Choroid plexus epithelial cell (primary cell): ENCODE measurements around the gene LMBR1.

ENCODE experiments used
- DNase-seq: peaks from one replicate; pipeline ENCODE4 v3.0.0-alpha.2; 2010; ENCODE audit warnings: low read depth
- H3K4me3 ChIP-seq: 2 replicates; pipeline ENCODE4 v1.5.1; 2011; ENCODE audit warnings: low read depth, mild to moderate bottlenecking, control low read depth, low read length, moderate library complexity
- TF ChIP-seq, protein P1 (sequence below): conservative IDR thresholded peaks from 2 replicates; pipeline ENCODE4 v1.5.1; 2011; ENCODE audit warnings: low read depth, mild to moderate bottlenecking, control low read depth, inconsistent platforms, low read length, moderate library complexity

LMBR1 gene

GRCh38 chr7:156662277-156662676 is 230.7 kb downstream of the LMBR1 start:
- TF ChIP-seq, protein P1, sequence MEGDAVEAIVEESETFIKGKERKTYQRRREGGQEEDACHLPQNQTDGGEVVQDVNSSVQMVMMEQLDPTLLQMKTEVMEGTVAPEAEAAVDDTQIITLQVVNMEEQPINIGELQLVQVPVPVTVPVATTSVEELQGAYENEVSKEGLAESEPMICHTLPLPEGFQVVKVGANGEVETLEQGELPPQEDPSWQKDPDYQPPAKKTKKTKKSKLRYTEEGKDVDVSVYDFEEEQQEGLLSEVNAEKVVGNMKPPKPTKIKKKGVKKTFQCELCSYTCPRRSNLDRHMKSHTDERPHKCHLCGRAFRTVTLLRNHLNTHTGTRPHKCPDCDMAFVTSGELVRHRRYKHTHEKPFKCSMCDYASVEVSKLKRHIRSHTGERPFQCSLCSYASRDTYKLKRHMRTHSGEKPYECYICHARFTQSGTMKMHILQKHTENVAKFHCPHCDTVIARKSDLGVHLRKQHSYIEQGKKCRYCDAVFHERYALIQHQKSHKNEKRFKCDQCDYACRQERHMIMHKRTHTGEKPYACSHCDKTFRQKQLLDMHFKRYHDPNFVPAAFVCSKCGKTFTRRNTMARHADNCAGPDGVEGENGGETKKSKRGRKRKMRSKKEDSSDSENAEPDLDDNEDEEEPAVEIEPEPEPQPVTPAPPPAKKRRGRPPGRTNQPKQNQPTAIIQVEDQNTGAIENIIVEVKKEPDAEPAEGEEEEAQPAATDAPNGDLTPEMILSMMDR: no peak
- no peak overlapping the region for H3K4me3 ChIP-seq
- DNase-seq: no peak

- no peak overlapping the region for H3K4me3 ChIP-seq
- DNase-seq: no peak
- TF ChIP-seq, protein P1: no peak
Observed at GRCh38 chr7:156661637-156662036, 231.3 kb downstream of the LMBR1 start.

DNA sequence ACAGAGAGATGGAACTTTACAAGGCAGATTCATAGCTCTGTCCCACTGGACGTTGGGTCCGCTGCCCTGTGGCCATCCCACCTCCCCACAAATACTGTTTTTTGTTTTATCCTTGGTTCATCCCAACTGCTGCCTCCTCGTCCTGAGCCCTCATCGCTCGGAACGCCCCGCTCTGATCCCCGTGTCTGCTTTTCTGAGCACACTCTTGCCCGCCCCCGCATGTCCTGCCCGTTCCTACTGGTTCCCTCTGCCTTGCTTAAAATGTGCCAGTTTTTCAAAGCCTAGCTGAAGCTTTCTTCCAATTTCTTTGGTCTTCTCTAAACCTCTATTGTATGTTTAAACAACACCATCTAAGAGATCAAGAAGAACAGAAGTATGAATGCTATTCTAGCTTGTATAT is 233.0 kb downstream of the LMBR1 start:
- H3K4me3 ChIP-seq: no peak overlapping the region
- DNase-seq: no peak

GRCh38 chr7:156659203-156659602 is 233.8 kb downstream of the LMBR1 start:
- H3K4me3 ChIP-seq: no peak overlapping the region
- TF ChIP-seq, protein P1: no peak
- no peak for DNase-seq

More for the DNA sequence above, 233.0 kb downstream of the LMBR1 start:
- TF ChIP-seq, protein P1: no peak

DNA sequence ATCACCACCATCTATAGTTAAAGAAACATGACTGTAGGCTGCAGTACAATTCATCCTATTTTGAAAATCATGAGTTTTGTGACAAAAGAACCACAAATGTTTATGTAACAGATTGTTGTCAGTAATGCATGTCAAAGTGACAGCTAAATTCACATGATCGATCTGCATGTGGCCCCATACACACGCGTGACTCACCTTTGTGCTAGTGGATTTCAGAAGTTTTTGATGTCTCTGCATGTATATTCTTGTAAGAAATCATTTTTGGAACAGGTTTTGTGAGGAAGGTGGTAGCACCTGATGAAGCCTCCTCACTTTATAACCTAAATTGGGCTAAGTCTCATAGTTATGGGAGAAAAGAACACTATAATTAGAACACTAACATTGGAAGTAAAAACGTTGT is 235.3 kb downstream of the LMBR1 start:
- TF ChIP-seq, protein P1: no peak
- no peak for DNase-seq
- H3K4me3 ChIP-seq: no peak overlapping the region

DNA sequence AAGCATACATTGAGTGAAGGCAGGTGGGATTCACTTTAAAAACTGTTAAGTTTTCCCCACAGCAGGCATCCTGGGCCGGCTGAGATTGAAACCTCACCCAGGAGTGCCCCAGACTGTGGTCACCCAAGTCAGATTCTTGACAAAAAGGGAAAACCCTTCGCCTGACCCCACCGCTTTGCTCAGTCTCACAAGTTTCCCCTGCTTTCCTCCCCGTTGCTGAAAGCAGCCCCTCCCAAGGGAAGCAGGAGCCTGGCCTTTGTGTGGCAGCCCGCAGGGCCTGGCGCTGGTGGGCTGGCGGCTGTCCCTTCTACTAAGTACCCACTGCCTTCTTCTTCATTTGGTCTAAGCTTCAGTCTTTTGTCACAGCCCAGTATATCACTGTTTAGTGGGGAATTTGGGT is 236.4 kb downstream of the LMBR1 start:
- no peak for DNase-seq
- TF ChIP-seq, protein P1: no peak
- H3K4me3 ChIP-seq: no peak overlapping the region

DNA sequence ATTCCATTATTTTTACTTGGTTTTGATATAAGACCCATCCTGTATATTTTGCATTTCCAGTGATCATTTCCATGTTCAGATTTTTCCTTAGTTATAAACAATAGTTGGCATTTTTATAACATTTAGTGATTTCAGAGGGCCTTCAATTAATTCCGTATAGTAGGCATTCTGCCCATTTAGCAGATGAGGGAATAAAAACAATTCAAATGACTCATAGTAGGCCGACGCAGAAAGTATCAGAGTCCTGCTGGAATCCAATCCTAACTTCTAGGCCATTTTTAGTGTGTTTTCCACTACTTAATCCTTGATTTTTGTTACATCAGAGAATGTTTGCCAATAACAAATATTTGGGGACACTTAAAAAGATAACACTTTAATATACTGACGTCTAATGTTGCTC is 237.0 kb downstream of the LMBR1 start:
- no peak overlapping the region for H3K4me3 ChIP-seq
- TF ChIP-seq, protein P1: no peak
- no peak for DNase-seq
